ENCODE results near the gene TMTC1. TPM values are rescaled to one million over a fixed set of nuclear protein-coding genes. Genes with fewer than 3 reads are reported as not detected.

Gene TMTC1
- total RNA-seq, result 100 to 1,000 TPM in 1 of 9 donors, 10 to 100 TPM in 8; 24.9 to 101 (median 41.4) TPM
- polyA plus RNA-seq, result 10 to 100 TPM in 1 of 2 donors, 1 to 10 TPM in 1; 8.8 to 44.6 TPM
- long read RNA-seq, donor 1, full-length matches to known transcripts, result 36 of 69 reads
- long read RNA-seq, donor 1, partial matches to known transcripts, result 7 of 69 reads
- long read RNA-seq, donor 1, other reads (novel, unspliced or antisense), result 26 of 69 reads
- long read RNA-seq, donor 2, full-length matches to known transcripts, result 2 of 18 reads
- long read RNA-seq, donor 2, partial matches to known transcripts, result 5 of 18 reads
- long read RNA-seq, donor 2, other reads (novel, unspliced or antisense), result 11 of 18 reads
- long read RNA-seq, donor 3, full-length matches to known transcripts, result 53 of 98 reads
- long read RNA-seq, donor 3, partial matches to known transcripts, result 9 of 98 reads
- long read RNA-seq, donor 3, other reads (novel, unspliced or antisense), result 36 of 98 reads

GRCh38 chr12:29783773-29784666 is at the start of gene TMTC1:
Gene TMTC1 (minus strand): TSS chr12:29783942. CDS start chr12:29783751, 191 bp downstream.
- Histone ChIP-seq H3K9me3 (peaks cover 0 to 7% (median 1%) of the 10 kb centered on the region in 12 donors), H3K27ac (peak within 1 kb of the TSS; percentile 69 to 94 (median 89)), H3K27me3 (peaks cover 0 to 12% (median 0%) of the 10 kb centered on the region in 9 donors), H3K4me1 (peaks cover 0 to 35% (median 11%) of the 10 kb centered on the region in 12 donors), H3K4me3 (peak within 1 kb of the TSS; percentile 52 to 97 (median 84)), H3K36me3 (no peaks in the 10 kb centered on the region)
- DNase-seq (peak; percentile 84 to 91 (median 88)), ATAC-seq (peak; percentile 66 to 90 (median 86))
- intact Hi-C loops (cut with DNase I), result loop anchor here in 9 of 10 donors (5.0 to 10.0 kb wide), 13 partner anchors 47 to 239 kb away; no protein-coding TSS in a partner anchor
- WGBS, 4 donors, result 1 to 2% (median 1%) methylated on average over 27 to 87 of the region's 87 CpGs
- TF ChIP-seq, protein P1, sequence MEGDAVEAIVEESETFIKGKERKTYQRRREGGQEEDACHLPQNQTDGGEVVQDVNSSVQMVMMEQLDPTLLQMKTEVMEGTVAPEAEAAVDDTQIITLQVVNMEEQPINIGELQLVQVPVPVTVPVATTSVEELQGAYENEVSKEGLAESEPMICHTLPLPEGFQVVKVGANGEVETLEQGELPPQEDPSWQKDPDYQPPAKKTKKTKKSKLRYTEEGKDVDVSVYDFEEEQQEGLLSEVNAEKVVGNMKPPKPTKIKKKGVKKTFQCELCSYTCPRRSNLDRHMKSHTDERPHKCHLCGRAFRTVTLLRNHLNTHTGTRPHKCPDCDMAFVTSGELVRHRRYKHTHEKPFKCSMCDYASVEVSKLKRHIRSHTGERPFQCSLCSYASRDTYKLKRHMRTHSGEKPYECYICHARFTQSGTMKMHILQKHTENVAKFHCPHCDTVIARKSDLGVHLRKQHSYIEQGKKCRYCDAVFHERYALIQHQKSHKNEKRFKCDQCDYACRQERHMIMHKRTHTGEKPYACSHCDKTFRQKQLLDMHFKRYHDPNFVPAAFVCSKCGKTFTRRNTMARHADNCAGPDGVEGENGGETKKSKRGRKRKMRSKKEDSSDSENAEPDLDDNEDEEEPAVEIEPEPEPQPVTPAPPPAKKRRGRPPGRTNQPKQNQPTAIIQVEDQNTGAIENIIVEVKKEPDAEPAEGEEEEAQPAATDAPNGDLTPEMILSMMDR (IDR thresholded peaks at IDR 0.05), result peak in 1 of 12 donors; percentile 6
- TF ChIP-seq POLR2A (IDR thresholded peaks at IDR 0.05), result peak in 1 of 2 donors; percentile 86

GRCh38 chr12:29831173-29831572 is 47.4 kb upstream of the TMTC1 start:
- Histone ChIP-seq H3K36me3 (no peaks in the 10 kb centered on the region), H3K27me3 (no peaks in the 10 kb centered on the region), H3K4me3 (no peak overlapping the region), H3K27ac (no peak overlapping the region), H3K4me1 (no peaks in the 10 kb centered on the region), H3K9me3 (peaks cover 0 to 37% (median 1%) of the 10 kb centered on the region in 12 donors)
- ATAC-seq (no peak), DNase-seq (no peak)
- WGBS, 4 donors, result 69 to 79% (median 76%) methylated on average over 3 of the region's 3 CpGs
- no peak for TF ChIP-seq POLR2A (IDR thresholded peaks at IDR 0.05)
- intact Hi-C loops (cut with DNase I), result no loop called here

GRCh38 chr12:29830391-29830790 is 46.6 kb upstream of the TMTC1 start:
- Histone ChIP-seq H3K36me3 (no peaks in the 10 kb centered on the region), H3K4me3 (no peak overlapping the region), H3K27me3 (no peaks in the 10 kb centered on the region), H3K4me1 (no peaks in the 10 kb centered on the region), H3K27ac (no peak overlapping the region), H3K9me3 (peaks cover 0 to 30% (median 1%) of the 10 kb centered on the region in 12 donors)
- TF ChIP-seq, protein P1 (IDR thresholded peaks at IDR 0.05), result no peak
- TF ChIP-seq POLR2A (IDR thresholded peaks at IDR 0.05), result no peak
- intact Hi-C loops (cut with DNase I), result no loop called here
- ATAC-seq (no peak), DNase-seq (no peak)
- WGBS, 4 donors, result 52 to 67% (median 60%) methylated on average over 1 of the region's 1 CpG

GRCh38 chr12:29818916-29819623 is 35.3 kb upstream of the TMTC1 start:
- Histone ChIP-seq H3K9me3 (peaks cover 0 to 4% (median 0%) of the 10 kb centered on the region in 12 donors), H3K27ac (no peak overlapping the region), H3K27me3 (no peaks in the 10 kb centered on the region), H3K36me3 (no peaks in the 10 kb centered on the region), H3K4me3 (no peak overlapping the region), H3K4me1 (peaks cover 0 to 12% (median 1%) of the 10 kb centered on the region in 12 donors)
- DNase-seq (peak in 4 of 5 donors; percentile 36 to 69 (median 58)), ATAC-seq (peak; percentile 69 to 89 (median 80))
- 54 to 71% (median 64%) methylated on average over 2 of the region's 2 CpGs for WGBS, 4 donors
- intact Hi-C loops (cut with DNase I), result no loop called here
- TF ChIP-seq, protein P1 (IDR thresholded peaks at IDR 0.05), result no peak
- TF ChIP-seq POLR2A (IDR thresholded peaks at IDR 0.05), result no peak

Data from heart left ventricle (tissue), 16 donors.